Measurements from ENCODE around the gene GLTP.

GRCh38 chr12:109824731-109825130, 55.6 kb downstream of the GLTP start:
- TF ChIP-seq HMGXB4 (CRISPR knock-in tag; IDR thresholded peaks at IDR 0.05; ENCODE audit: borderline replicate concordance in 1 of 2, low read depth in 1 of 2) (no peak), CBX5 (CRISPR knock-in tag; IDR thresholded peaks at IDR 0.05; ENCODE audit: borderline replicate concordance) (no peak), DMAP1 (CRISPR knock-in tag; IDR thresholded peaks at IDR 0.05) (no peak), SIN3A (IDR thresholded peaks at IDR 0.05; ENCODE audit: borderline replicate concordance, low read depth, low read length) (no peak), SUZ12 (IDR thresholded peaks at IDR 0.05; ENCODE audit: low read depth, low read length) (no peak), ZSCAN25 (CRISPR knock-in tag; IDR thresholded peaks at IDR 0.05) (no peak), TGIF2 (CRISPR knock-in tag; IDR thresholded peaks at IDR 0.05) (no peak)
- TF ChIP-seq, protein P1, sequence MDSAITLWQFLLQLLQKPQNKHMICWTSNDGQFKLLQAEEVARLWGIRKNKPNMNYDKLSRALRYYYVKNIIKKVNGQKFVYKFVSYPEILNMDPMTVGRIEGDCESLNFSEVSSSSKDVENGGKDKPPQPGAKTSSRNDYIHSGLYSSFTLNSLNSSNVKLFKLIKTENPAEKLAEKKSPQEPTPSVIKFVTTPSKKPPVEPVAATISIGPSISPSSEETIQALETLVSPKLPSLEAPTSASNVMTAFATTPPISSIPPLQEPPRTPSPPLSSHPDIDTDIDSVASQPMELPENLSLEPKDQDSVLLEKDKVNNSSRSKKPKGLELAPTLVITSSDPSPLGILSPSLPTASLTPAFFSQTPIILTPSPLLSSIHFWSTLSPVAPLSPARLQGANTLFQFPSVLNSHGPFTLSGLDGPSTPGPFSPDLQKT (CRISPR knock-in tag; IDR thresholded peaks at IDR 0.05; ENCODE audit: borderline replicate concordance): no peak
